Inferior parietal cortex (tissue), 1 donor: ENCODE data around the gene OR4C5.
"Not testable (repeated sequence)": the region's sequence is repeated elsewhere in the genome, so short reads cannot be mapped to it uniquely, and the experiment has no call there.

Experiments
- DNase-seq: peaks from one replicate; pipeline ENCODE4 v3.0.0-alpha.2; 2016; ENCODE audit errors: extremely low spot score

Gene OR4C5

GRCh38 chr11:48366365-48366764 lies at the start of gene OR4C5:
Gene OR4C5, minus strand, starts transcription at chr11:48366465. Its CDS starts 0 bp downstream, at chr11:48366465.
- no peak for DNase-seq

GRCh38 chr11:48384670-48385069 lies 18.4 kb upstream of the OR4C5 start:
- DNase-seq, result no peak

DNA sequence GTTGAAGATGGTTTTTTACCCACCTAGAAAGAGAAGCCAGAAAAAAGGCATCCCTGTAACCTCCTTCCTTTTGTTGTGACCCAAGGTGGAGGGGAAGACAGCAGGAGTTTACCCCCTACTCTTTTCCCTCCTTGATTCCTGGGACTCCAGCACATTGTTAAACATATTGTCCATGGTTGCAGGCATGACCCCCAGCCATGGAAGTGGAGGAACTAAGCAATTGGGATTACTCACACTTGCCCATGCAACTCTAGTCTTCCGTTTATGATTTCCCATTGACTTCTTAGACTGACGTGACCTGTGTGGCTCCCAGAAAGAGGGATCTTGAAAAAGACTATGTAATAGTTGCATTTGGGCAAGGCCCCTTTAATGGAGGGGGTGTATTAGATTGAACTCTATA lies 17.9 kb upstream of the OR4C5 start:
- DNase-seq, result not testable (repeated sequence)

DNA sequence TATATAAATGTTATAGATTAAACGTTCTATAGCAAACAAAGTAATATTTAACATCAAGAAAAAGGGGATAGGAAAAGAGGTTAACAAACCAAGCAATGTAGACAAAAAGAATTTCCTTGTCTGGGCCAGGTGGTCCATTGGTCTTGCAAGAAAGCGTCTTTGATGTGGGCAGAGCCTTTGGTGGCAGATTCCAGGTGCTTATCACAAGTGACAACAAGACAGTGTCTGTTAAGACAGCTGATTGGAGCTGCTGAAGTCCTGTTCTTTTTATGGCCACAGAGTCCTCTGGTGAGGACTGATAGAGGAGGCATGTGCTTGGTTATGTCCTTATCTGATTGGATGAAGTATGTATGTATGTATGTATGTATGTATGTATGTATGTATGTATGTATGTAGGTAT lies 5.0 kb downstream of the OR4C5 start:
- not testable (repeated sequence) for DNase-seq

DNA sequence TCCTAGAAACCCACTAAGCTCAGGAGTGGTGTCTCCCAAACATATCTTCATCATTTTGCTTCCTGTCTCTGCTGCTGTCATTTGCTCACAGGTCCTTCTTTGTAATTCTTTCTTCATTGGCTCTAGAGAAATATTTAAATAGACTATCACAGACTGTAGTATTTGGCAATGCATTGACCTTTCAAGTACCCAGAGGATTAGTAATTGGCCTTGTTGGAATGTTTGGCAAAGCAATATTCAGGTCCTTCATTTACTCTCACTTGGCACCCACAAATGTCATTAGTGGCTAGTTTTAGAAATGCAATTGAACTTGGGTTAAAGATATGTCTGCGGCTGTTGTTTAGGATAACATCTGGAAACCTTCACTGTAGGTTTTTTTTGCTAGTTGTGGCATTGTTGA lies 11.6 kb downstream of the OR4C5 start:
- DNase-seq, result no peak

DNA sequence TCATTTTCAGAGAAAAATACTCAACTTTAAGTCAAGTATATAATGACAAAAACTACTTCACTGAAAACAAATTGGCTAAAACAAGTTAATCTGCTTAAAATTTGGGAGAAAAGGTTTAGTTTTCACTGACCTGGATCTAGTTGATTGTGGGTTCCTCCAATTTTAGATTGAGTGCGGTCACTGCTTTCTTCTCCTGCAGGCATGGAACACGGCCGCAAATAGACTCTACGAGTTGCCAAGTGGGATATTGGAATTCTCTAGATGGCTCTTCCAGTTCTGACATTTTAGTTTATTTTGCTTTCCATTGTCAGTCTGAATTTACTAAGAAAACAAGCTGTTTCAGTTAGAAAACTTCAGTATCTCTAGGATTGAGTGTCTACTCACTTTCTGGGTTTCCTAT lies 12.3 kb downstream of the OR4C5 start:
- DNase-seq, result no peak

DNA sequence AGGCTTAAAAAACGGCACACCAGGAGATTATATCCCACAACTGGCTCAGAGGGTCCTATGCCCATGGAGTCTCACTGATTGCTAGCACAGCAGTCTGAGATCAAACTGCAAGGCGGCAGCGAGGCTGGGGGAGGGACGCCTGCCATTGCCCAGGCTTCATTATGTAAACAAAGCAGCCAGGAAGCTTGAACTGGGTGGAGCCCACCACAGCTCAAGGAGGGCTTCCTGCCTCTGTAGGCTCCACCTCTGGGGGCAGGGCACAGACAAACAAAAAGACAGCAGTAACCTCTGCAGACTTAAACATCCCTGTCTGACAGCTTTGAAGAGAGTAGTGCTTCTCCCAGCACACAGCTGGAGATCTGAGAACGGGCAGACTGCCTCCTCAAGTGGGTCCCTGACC lies 20.0 kb downstream of the OR4C5 start:
- DNase-seq, result not testable (repeated sequence)

DNA sequence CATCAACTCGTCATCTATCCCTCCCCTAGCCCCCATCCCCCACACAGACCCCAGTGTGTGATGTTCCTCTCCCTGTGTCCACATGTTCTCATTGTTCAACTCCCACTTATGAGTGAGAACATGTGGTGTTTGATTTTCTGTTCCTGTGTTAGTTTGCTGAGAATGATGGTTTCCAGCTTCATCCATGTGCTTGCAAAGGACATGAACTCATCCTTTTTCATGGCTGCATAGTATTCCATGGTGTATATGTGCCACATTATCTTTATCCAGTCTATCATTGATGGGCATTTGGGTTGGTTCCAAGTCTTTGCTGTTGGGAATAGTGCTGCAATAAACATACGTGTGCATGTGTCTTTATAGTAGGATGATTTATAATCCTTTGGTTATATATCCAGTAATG lies 23.8 kb downstream of the OR4C5 start:
- not testable (repeated sequence) for DNase-seq

DNA sequence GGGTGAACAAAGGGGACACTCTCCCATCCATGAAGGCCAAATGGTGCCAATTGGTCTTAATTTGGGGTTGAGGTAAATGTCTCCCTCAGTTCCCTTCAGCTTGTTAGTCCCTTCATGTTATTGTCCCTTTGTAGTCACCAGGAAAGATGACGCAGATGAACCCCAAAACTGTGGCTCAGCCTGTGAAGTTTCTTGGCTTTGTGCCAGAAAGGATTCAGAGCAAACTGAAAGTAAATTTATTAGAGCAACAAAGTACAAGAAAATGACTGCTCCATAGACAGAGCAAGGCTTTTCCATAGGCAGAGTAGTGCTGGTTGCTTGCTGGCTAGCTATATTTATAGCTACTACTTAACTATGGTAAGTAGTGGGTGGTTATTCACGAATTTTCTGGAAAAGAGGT lies 24.8 kb downstream of the OR4C5 start:
- no peak for DNase-seq

GRCh38 chr11:48324620-48325019 lies 41.6 kb downstream of the OR4C5 start, which contains the start of gene OR4C3:
Gene OR4C3, plus strand, starts transcription at chr11:48324920. Its CDS starts 102 bp downstream, at chr11:48325022.
- DNase-seq, result not testable (repeated sequence)

DNA sequence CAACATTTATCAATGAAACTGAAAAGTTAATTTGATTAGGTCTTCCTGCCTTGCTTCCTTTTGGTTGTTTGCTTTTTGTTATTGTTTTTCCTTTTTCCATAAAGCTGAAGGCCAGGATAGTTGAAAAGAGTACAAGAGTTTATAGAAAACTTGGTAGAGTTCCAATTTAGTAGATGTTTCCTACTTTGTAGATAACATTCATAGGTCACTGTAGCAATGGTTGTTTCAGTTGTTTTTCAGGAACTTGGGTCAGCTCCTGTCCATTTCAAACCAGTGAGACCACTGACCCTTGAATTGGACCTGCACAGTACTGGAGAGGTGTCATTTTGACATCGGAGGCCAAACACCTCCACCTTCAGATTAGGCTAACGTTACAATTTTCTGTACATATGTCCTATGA lies 46.5 kb downstream of the OR4C5 start:
- not testable (repeated sequence) for DNase-seq
